GM06990 (cell line): ENCODE measurements around the gene DAGLA.

Experiments
- DNase-seq: peaks from one replicate; pipeline ENCODE4 v3.0.0-alpha.2; 2011; ENCODE audit not compliant: insufficient read length; ENCODE audit errors: extremely low read depth
- H3K27me3 ChIP-seq: replicated peaks from 2 replicates; pipeline ENCODE4 v1.6.0; 2011; ENCODE audit warnings: low read length; ENCODE audit not compliant: control insufficient read depth, insufficient read depth
- H3K36me3 ChIP-seq: 2 replicates; pipeline ENCODE4 v1.5.1; 2011; ENCODE audit warnings: low read length; ENCODE audit not compliant: control insufficient read depth, insufficient read depth
- H3K4me3 ChIP-seq: replicated peaks from 2 replicates; pipeline ENCODE4 v1.5.1; 2011; ENCODE audit warnings: low read depth, mild to moderate bottlenecking, control low read depth, low read length
- TF ChIP-seq, protein P1 (sequence below): IDR thresholded peaks from 2 replicates; pipeline ENCODE4 v1.5.1; 2011; ENCODE audit warnings: low read length, control low read depth, mild to moderate bottlenecking, inconsistent platforms; ENCODE audit not compliant: insufficient read depth, poor library complexity, severe bottlenecking

Gene DAGLA

DNA sequence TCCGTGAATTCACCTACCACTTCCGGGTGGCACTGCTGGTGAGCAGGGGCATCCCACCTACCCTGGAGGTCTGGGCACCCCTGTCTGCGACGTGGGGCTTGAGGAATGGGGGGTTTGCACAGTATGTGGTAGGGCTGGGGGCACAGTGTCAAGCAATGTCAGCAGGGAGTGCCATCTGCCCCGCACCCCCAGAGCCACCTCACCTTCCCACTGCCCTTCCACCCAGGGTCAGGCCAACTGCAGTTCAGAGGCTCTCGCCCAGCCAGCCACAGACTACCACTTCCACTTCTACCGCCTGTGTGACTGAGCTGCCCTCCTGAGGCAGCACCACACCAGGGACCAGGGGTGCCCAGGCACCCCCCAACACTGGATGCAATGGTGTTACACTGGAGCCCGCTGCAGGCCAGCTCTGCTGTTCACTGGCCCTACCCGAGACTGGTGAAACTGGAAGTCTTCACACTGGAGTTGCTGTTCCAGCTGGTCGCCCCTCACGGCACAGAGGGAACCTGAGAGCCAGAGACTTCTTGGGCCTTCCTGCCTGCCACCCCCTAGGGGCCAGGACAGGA is 105.7 kb downstream of the DAGLA start:
- Histone ChIP-seq H3K36me3 (peaks cover 34% of the 10 kb centered on the region), H3K27me3 (no peaks in the 10 kb centered on the region), H3K4me3 (no peak overlapping the region)
- TF ChIP-seq, protein P1, sequence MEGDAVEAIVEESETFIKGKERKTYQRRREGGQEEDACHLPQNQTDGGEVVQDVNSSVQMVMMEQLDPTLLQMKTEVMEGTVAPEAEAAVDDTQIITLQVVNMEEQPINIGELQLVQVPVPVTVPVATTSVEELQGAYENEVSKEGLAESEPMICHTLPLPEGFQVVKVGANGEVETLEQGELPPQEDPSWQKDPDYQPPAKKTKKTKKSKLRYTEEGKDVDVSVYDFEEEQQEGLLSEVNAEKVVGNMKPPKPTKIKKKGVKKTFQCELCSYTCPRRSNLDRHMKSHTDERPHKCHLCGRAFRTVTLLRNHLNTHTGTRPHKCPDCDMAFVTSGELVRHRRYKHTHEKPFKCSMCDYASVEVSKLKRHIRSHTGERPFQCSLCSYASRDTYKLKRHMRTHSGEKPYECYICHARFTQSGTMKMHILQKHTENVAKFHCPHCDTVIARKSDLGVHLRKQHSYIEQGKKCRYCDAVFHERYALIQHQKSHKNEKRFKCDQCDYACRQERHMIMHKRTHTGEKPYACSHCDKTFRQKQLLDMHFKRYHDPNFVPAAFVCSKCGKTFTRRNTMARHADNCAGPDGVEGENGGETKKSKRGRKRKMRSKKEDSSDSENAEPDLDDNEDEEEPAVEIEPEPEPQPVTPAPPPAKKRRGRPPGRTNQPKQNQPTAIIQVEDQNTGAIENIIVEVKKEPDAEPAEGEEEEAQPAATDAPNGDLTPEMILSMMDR: peak; percentile 1
- DNase-seq: no peak

DNA sequence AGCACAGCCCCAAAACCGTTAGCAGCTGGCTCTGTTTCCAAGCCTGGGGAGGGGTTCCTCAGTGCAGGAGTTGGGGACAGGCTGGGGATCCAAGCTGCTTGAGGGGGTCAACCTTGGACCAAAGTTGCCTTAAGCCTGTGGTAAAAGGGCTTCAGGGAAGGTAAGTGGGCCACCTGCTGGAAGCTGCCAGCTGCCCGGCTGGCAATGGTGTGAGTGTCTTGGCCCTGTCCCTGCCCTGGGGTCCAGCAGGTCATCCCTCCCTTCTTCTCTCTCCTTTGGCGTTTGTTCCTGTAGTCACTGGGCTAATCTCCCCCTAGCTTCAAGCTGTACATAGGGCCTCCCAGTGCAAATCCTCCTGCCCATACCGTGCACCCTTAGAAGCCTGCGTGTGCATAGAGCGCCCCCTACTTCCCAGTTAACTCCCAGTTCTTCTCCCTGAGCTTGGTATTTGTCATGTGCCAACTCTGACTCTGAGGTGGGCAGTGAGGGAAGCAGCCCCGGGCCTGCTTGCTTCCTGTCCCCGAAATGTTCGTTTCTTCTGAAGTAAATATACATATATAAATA is 107.8 kb downstream of the DAGLA start:
- no peak overlapping the region for H3K4me3 ChIP-seq
- H3K36me3 ChIP-seq: peaks cover 34% of the 10 kb centered on the region
- TF ChIP-seq, protein P1: peak; percentile 51
- DNase-seq: no peak
- H3K27me3 ChIP-seq: no peaks in the 10 kb centered on the region

DNA sequence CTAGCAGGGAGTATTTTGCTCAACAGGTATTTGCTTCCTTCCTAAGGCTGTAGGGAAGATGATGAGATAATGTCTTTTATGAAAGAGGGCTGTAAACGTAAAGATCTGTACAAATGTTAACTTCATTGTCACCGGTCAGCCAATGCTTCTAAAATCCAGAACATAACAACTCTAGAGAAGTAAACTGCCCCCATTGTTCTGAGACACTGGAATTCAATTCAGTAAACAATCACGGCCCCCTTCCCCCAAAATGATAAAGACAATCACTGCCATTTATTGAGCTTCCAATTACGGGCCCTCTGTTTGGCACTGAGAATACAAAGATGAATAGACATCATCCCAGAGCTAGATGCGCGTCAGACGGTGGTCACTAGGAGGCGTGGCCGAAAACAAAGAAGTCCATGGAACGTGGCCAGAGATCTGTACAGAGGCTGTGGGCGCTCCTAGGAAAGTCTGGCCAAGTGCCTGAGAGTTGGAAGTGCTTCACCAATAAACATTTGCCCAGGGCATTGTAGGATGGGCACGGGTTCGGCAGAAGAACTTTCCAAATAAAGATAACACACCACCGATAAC is 111.6 kb downstream of the DAGLA start:
- no peaks in the 10 kb centered on the region for H3K27me3 ChIP-seq
- no peak for DNase-seq
- TF ChIP-seq, protein P1: peak; percentile 10
- H3K36me3 ChIP-seq: peaks cover 29% of the 10 kb centered on the region
- peak overlapping the region; percentile 83 for H3K4me3 ChIP-seq

DNA sequence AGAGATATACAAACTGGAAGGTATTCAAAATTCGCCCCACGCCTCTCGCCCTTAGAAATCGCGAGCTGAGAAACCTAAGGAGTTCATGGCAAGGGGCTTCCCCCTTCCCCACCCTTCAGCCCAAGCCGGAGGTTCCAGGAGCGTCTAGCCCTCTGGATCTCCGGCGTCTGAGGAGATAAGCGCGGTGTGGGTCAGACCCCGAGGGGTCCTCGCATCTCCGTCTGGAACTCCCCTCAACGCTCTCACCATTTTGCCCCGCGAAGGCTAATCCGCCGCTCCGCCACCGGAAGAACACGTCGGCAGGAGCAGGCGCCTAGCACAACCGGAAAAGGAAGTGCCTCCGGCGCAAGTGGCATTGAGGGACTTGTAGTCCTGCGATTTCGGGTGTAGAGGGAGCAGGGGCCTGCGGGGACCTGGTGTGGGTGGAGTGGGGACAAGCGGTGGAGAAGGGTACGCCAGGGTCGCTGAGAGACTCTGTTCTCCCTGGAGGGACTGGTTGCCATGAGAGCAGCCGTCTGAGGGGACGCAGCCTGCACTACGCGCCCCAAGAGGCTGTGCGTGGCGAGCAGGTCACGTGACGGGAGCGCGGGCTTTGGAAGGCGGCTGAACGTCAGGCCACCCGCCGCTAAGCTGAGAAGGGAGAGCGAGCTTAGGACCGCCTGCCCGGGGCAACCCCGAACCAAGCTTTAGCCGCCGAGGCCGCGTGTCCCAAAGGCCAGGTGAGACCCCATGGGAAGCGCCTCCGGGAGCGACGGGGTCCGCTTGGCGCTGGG is 112.3 kb downstream of the DAGLA start, which contains the start of the genes FEN1 and TMEM258:
Gene FEN1, plus strand, starts transcription at position 602 of the 773 bp plus-strand sequence. CDS start 2,451 bp downstream, outside the sequence.
Gene TMEM258, minus strand, starts transcription at position 290 of the 773 bp plus-strand sequence. Its CDS starts 41 bp downstream, at position 249.
- TF ChIP-seq, protein P1: no peak
- H3K36me3 ChIP-seq: peaks cover 28% of the 10 kb centered on the region
- H3K27me3 ChIP-seq: no peaks in the 10 kb centered on the region
- peak; percentile 96 for DNase-seq
- peak within 1 kb of the TSS; percentile 83 for H3K4me3 ChIP-seq

DNA sequence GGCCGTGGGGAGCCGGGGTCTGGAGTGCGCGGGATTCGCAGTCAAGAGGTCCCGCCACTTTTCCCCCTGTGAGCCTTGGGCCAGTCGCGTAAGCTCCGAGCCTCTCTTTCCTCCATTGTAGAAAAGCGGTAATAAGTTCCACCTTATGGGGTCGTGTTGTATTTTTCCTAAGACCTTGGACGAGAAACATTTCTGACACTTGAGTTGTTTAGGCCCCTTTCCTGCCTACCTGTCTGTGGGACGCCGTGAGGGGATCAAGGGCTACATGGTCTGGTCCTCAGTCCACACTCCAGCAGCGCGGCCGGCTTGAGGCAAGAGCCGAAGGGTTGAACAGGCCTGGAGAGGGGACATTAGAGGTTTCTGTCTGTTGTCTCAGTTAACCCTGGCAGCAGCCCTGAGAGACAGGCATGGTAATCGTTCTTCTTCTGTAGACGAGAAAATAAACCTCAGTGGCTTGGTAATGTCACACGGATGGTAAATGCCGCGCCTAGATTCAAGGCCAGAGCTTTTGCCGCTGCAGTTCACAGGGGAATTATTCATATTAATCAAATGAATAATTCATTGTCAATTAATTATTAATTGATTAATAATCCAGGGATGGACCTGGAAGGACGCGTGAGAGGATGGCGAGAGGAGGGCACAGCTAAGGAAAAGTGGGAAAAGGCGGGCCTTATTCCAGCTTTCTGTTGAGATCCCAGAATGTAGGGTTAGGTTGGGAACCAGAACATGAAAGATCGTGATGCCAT is 113.1 kb downstream of the DAGLA start:
- no peak for DNase-seq
- Histone ChIP-seq H3K4me3 (peak overlapping the region; percentile 83), H3K36me3 (peaks cover 22% of the 10 kb centered on the region), H3K27me3 (no peaks in the 10 kb centered on the region)
- TF ChIP-seq, protein P1: no peak
